ENCODE results near the gene PRSS53. TPM values are rescaled to one million over a fixed set of nuclear protein-coding genes. Genes with fewer than 3 reads are reported as not detected.

PRSS53 gene
- total RNA-seq, 1 donor from 2014 or later = 4.9 TPM

DNA sequence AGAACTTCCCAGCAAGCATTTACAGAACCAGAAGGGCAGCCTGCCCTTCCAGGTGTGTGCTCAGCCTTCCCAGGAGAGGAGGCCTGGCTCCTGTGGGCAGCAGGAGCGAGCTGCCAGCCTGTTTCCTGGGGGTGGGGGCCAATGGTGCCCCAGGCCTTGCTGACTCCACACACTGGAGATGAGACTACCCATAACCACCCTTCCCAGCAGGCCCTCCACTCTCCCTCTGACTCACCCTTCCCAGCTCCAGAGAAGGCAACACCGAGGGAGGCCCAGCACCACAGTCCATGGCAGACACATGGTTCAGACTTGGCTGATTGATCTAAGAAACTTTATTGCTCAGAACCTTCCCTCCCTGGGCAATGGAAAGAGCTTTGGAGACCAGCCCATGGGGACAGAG lies 1.8 kb upstream of the PRSS53 start:
- Mint-ChIP-seq H3K27ac (no peak overlapping the region), H3K4me3 (no peak overlapping the region)
- no peak for DNase-seq (ENCODE audit: low spot score in 2 of 2, unreplicated experiment in 2 of 2)

DNA sequence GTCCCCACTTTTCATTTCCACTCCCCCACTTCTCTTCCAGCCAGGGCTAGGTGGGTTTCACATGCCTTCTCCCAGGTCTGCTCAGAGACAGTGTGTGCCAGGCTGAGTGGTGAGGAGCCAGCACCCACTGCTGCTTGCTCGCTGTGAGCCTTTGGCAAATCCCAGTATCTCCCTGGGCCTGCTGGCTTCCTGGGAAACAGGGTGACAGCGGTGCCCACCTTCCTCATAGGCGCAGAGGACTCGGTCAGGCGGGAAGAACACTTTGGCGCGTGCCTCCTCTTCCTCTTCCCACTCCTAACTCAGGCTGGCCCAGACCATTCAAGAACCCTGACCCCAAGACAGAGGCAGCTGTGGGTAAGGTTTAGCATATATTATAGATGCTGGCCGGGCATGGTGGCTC lies 456 bp upstream of the PRSS53 start:
- peaks cover 2% of the 10 kb centered on the region for H3K36me3 Mint-ChIP-seq
- no peaks in the 10 kb centered on the region for H3K9me3 Mint-ChIP-seq

More for the DNA sequence above, 1.8 kb upstream of the PRSS53 start:
- peaks cover 2% of the 10 kb centered on the region for H3K9me3 Mint-ChIP-seq
- no peaks in the 10 kb centered on the region for H3K27me3 Mint-ChIP-seq (ENCODE audit: low read depth)
- TF ChIP-seq, protein P1, sequence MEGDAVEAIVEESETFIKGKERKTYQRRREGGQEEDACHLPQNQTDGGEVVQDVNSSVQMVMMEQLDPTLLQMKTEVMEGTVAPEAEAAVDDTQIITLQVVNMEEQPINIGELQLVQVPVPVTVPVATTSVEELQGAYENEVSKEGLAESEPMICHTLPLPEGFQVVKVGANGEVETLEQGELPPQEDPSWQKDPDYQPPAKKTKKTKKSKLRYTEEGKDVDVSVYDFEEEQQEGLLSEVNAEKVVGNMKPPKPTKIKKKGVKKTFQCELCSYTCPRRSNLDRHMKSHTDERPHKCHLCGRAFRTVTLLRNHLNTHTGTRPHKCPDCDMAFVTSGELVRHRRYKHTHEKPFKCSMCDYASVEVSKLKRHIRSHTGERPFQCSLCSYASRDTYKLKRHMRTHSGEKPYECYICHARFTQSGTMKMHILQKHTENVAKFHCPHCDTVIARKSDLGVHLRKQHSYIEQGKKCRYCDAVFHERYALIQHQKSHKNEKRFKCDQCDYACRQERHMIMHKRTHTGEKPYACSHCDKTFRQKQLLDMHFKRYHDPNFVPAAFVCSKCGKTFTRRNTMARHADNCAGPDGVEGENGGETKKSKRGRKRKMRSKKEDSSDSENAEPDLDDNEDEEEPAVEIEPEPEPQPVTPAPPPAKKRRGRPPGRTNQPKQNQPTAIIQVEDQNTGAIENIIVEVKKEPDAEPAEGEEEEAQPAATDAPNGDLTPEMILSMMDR (IDR thresholded peaks at IDR 0.05; ENCODE audit: unreplicated experiment) = no peak
- H3K36me3 Mint-ChIP-seq = peaks cover 2% of the 10 kb centered on the region
- peaks cover 11% of the 10 kb centered on the region for H3K4me1 Mint-ChIP-seq

DNA sequence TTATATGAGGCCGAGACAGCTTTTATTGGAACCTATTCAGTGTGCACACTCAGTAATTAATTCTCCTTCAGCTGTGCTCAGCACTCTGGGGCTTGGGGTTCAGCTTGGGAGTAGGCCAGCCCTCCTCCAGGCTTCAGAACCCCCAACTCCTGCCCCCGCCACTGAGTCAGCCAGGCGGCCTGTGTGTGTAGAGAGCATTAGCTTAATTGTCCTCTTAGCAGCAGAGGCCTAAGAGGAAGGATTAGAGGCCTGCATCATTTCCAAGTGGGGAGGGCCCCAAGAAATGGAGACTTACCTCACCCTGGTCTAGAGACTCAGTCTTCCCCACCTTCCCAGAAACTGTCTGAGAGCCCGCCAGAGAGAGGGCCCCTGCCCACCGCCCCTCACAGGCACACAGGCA lies 772 bp downstream of the PRSS53 start:
- H3K36me3 Mint-ChIP-seq = peaks cover 2% of the 10 kb centered on the region
- no peak overlapping the region for H3K27ac Mint-ChIP-seq
- H3K27me3 Mint-ChIP-seq (ENCODE audit: low read depth) = no peaks in the 10 kb centered on the region
- no peak overlapping the region for H3K4me3 Mint-ChIP-seq
- no peaks in the 10 kb centered on the region for H3K9me3 Mint-ChIP-seq
- no peaks in the 10 kb centered on the region for H3K4me1 Mint-ChIP-seq
- TF ChIP-seq, protein P1 (IDR thresholded peaks at IDR 0.05; ENCODE audit: unreplicated experiment) = no peak
- DNase-seq (ENCODE audit: low spot score in 2 of 2, unreplicated experiment in 2 of 2) = no peak

More for the DNA sequence above, 456 bp upstream of the PRSS53 start:
- H3K27ac Mint-ChIP-seq = no peak overlapping the region
- no peak for DNase-seq (ENCODE audit: low spot score in 2 of 2, unreplicated experiment in 2 of 2)
- TF ChIP-seq, protein P1 (IDR thresholded peaks at IDR 0.05; ENCODE audit: unreplicated experiment) = no peak
- no peak overlapping the region for H3K4me3 Mint-ChIP-seq
- H3K27me3 Mint-ChIP-seq (ENCODE audit: low read depth) = no peaks in the 10 kb centered on the region
- peaks cover 8% of the 10 kb centered on the region for H3K4me1 Mint-ChIP-seq

DNA sequence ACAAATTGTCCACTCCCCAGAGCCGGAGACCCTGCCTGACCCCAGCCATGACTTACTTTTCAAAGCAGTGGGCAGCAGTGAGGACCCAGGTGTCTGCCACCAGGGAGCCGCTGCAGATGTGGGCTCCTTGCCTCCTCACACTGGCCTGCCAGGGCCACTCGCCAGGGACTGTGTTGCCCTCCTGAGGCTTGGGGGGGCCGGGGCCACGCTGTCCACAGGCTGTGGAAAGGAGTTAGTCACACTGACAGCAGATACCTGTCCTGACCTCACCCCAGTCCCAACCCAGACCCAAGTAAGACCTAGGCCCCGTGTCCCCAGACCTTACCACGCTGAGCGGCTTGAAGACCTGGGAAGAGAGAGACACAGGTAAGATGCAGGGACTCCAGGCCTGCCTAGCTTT lies 1.3 kb downstream of the PRSS53 start:
- no peaks in the 10 kb centered on the region for H3K4me1 Mint-ChIP-seq
- no peak overlapping the region for H3K27ac Mint-ChIP-seq
- H3K9me3 Mint-ChIP-seq = no peaks in the 10 kb centered on the region
- H3K36me3 Mint-ChIP-seq = peaks cover 2% of the 10 kb centered on the region
- DNase-seq (ENCODE audit: low spot score in 2 of 2, unreplicated experiment in 2 of 2) = no peak
- TF ChIP-seq, protein P1 (IDR thresholded peaks at IDR 0.05; ENCODE audit: unreplicated experiment) = no peak
- H3K27me3 Mint-ChIP-seq (ENCODE audit: low read depth) = no peaks in the 10 kb centered on the region
- H3K4me3 Mint-ChIP-seq = no peak overlapping the region

DNA sequence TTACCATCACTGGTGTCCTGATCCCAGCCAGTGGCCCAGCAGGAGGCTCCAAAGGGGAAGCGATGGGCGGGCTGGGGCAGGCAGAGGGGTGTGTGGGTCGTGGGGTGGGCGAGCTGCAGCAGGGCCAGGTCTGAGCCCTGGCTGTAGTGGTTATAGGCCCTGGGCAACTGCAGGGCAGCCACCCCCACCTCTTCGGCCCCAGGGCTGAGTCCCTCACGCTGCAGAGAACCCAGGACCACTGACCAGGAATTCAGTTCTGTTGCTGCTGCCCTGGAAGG lies 2.2 kb downstream of the PRSS53 start:
- TF ChIP-seq, protein P1 (IDR thresholded peaks at IDR 0.05; ENCODE audit: unreplicated experiment) = no peak
- Mint-ChIP-seq H3K4me3 (no peak overlapping the region), H3K27me3 (ENCODE audit: low read depth) (no peaks in the 10 kb centered on the region), H3K36me3 (peaks cover 4% of the 10 kb centered on the region), H3K27ac (no peak overlapping the region), H3K9me3 (no peaks in the 10 kb centered on the region), H3K4me1 (no peaks in the 10 kb centered on the region)
- no peak for DNase-seq (ENCODE audit: low spot score in 2 of 2, unreplicated experiment in 2 of 2)
